ENCODE data around the gene KANSL1. TPM values are rescaled to one million over a fixed set of nuclear protein-coding genes. Genes with fewer than 3 reads are reported as not detected.

Gene KANSL1
- total RNA-seq, 1 experiment from 2014 or later, result 22.7 TPM

DNA sequence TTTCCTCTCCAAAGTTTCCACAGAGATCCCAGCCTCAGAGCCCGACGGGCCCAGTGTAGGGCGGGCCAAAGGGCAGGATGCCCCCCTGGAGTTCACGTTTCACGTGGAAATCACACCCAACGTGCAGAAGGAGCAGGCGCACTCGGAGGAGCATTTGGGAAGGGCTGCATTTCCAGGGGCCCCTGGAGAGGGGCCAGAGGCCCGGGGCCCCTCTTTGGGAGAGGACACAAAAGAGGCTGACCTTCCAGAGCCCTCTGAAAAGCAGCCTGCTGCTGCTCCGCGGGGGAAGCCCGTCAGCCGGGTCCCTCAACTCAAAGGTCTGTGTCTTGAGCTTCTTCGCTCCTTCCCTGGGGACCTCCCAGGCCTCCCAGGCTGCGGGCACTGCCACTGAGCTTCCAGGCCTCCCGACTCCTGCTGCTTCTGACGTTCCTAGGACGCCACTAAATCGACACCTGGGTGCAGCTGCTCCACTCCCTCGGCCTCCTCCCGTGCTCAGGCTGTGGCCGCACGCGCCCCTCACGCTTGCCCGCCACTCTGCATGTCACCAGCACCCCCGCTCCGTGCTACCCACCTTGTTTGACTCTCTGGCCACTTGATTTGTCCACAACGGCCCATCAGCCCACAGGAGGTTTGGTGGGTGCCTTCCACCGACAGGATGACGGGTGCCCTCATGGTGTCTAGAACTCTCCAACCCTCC lies 209.5 kb downstream of the KANSL1 start:
- no peak for DNase-seq (ENCODE audit: low read depth)

DNA sequence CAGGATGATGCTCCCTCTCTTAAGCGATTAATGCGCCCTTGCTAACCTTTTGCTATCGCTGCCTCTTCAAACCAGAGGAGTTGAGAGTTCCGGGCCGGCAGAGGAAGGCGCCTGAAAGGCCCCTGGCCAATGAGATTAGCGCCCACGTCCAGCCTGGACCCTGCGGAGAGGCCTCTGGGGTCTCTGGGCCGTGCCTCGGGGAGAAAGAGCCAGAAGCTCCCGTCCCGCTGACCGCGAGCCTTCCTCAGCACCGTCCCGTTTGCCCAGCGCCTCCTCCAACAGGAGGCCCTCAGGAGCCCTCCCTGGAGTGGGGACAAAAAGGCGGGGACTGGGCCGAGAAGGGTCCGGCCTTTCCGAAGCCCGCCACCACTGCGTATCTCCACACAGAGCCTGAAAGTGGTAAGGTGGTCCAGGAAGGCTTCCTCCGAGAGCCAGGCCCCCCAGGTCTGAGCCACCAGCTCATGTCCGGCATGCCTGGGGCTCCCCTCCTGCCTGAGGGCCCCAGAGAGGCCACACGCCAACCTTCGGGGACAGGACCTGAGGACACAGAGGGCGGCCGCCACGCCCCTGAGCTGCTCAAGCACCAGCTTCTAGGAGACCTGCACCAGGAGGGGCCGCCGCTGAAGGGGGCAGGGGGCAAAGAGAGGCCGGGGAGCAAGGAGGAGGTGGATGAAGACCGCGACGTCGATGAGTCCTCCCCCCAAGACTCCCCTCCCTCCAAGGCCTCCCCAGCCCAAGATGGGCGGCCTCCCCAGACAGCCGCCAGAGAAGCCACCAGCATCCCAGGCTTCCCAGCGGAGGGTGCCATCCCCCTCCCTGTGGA lies 210.2 kb downstream of the KANSL1 start:
- no peak for DNase-seq (ENCODE audit: low read depth)

DNA sequence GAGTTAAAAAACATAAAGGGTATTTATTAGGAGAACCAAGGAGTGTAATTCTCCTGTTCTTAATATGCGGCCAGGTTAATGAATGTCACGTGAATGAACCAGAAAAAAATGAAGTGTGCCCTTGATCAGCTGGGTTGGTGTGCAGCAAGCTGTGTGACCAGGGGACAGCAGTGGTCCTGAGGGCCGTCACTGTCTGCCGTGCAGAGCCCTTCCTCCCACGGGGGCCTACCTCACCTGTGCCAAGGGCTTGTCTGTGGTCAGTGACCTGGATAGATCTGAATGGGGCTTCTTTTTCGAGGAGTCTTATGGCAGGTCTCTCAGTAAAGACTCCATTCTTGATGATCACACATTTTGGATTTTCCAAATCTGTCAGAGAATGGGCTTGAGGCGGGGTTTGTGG lies 211.9 kb downstream of the KANSL1 start:
- DNase-seq (ENCODE audit: low read depth), result no peak

DNA sequence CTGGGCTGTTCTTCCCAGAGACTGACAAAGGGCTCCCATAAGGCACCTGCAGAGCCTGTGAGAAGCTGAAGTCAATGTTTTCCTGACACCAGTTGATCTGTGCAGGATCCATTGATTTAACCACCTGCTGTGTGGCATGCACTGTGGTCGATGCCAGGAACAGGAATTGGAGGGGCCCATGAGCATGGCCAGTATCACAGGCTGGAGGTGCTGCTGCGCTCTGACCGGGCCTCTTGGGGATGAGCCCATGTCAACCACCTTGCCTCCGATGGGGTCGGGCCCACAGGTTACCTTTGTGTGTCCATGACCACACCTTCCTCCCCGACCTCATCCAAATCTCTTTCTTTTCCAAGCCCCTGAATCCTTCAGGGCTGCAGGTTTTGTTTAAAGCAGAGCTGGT lies 212.4 kb downstream of the KANSL1 start:
- DNase-seq (ENCODE audit: low read depth), result no peak

Small RNA genes lying within 50 kb of the gene (small RNA-seq; reads per million reads assigned to genes)
- not detected for gene RF00019

Other genes starting within 250 kb of the KANSL1 start
- not detected in 2 replicates for gene STH, start 194.2 kb downstream of the KANSL1 start, total RNA-seq (2014; rRNA removed; shearing (Covaris generic))
- gene LRRC37A, start 101.7 kb upstream of the KANSL1 start, total RNA-seq (2014; rRNA removed; shearing (Covaris generic)), result 1.2 and 1.4 TPM in 2 replicates
- gene ARL17B, start 168.3 kb upstream of the KANSL1 start, total RNA-seq (2014; rRNA removed; shearing (Covaris generic)), result 2.4 and 7.4 TPM in 2 replicates